Vagina (tissue), 2 donors: ENCODE measurements around the gene ERC2.

Experiments
- POLR2A ChIP-seq, 2 donors: fragments of 450-650 bp; IDR thresholded peaks; one replicate each; pipeline ENCODE4 v1.6.1; 2017; ENCODE audit warnings: antibody characterized with exemption in 2 of 2, mild to moderate bottlenecking in 2 of 2, moderate library complexity in 2 of 2
- TF ChIP-seq, protein P1 (sequence below), 3 experiments: fragments of 450-650 bp in 2 of 3; fragments of 200-600 bp in 1 of 3; sonication (generic) in 1 of 3; IDR thresholded peaks; one replicate each; pipeline ENCODE4 v1.5.1; 2017 to 2019; ENCODE audit warnings: antibody characterized with exemption in 3 of 3, mild to moderate bottlenecking in 2 of 3, moderate library complexity in 2 of 3

DNA sequence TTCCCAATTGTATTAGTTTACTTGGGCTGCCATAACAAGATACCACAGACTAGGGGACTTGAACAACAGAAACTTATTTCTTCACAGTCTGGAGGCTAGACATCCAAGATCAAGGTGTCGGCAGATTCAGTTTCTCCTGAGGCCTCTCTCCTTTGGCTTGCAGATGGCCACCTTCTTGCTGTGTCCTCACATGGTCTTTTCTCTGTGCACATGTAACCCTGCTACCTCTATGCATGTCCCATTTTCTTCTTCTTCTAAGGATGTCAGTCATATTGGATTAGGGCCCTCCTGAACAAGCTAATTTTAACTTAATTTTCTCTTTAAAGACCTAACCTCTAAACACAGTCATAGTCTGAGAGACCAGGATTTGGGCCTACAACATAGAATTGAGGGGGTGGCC, 644.4 kb downstream of the ERC2 start:
- TF ChIP-seq, protein P1, sequence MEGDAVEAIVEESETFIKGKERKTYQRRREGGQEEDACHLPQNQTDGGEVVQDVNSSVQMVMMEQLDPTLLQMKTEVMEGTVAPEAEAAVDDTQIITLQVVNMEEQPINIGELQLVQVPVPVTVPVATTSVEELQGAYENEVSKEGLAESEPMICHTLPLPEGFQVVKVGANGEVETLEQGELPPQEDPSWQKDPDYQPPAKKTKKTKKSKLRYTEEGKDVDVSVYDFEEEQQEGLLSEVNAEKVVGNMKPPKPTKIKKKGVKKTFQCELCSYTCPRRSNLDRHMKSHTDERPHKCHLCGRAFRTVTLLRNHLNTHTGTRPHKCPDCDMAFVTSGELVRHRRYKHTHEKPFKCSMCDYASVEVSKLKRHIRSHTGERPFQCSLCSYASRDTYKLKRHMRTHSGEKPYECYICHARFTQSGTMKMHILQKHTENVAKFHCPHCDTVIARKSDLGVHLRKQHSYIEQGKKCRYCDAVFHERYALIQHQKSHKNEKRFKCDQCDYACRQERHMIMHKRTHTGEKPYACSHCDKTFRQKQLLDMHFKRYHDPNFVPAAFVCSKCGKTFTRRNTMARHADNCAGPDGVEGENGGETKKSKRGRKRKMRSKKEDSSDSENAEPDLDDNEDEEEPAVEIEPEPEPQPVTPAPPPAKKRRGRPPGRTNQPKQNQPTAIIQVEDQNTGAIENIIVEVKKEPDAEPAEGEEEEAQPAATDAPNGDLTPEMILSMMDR (IDR thresholded peaks at IDR 0.05), result no peak
- no peak for TF ChIP-seq POLR2A (IDR thresholded peaks at IDR 0.05)
